HG03520 (cell line): Measurements from ENCODE around the gene CD38.
"Not testable (repeated sequence)": the region's sequence is repeated elsewhere in the genome, so short reads cannot be mapped to it uniquely, and the experiment has no call there.

Experiments used
- ATAC-seq: cut with Tn5 transposase; IDR thresholded peaks from one replicate; pipeline ENCODE4 v1.9.1; 2021; ENCODE audit warnings: mild to moderate bottlenecking, moderate library complexity; ENCODE audit not compliant: unreplicated experiment

Gene CD38

DNA sequence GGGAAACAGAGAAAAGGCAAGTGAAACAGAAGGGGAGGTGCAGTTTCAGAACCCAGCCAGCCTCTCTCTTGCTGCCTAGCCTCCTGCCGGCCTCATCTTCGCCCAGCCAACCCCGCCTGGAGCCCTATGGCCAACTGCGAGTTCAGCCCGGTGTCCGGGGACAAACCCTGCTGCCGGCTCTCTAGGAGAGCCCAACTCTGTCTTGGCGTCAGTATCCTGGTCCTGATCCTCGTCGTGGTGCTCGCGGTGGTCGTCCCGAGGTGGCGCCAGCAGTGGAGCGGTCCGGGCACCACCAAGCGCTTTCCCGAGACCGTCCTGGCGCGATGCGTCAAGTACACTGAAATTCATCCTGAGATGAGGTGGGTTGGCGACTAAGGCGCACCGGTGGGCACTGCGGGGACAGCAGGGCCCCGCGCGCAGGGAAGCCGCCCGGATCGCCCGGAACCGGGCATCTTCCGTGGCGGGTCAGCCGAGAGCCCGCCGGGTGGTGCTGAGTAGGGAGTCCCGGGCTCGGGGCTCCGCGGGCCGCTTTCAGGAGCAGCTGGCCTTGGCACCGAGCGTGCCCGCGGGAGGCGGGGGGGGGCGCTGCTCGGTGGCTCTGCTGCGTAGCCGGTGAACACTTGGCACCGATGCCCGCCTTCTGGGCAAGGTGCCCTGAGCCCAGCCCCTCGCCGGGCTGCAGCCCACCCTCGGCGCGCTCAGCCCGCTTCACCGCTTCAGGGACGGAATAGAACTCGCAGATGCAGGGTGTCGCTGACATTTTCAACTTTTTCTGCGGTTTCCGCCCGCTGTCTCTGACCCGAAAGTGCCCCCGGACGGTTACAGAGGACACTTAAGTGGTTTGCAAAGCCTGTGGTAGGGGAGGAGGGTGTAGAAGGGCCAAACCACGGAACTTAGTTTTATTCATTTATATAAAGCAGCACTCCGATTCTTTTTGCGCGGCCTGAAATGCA, at the start of gene CD38:
TSS of gene CD38 (plus strand) at position 40 of the 953 bp plus-strand sequence. CDS start at position 127, 87 bp downstream.
- peak; percentile 74 for ATAC-seq

DNA sequence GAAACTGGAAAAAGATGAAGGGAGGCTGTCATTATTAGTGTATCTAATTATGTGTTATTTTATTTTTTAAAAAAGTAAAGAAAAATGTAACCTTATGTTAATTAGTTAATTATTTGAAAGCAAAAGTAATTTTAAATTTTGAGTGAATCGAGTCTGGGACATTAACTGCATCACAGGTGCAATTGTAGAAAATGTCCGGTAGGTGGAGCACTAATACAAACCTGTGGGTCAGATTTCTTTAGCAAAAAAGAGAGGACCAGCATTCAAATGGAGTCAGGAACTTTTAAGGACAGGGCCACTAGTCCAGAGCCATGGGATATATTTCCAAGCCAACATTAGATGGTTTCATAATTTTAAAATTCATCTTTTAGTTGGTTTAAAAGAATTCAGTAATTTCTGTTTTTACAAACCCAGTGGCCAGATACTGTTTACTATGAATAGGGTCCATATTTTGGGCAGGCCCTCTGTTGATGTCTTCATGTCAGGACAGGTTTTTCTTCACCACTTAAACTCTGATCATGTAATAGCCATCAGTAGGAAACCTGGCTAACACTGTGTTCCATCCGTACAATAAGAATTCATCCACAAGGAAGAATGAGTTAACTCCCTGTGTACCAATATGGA, 48.1 kb upstream of the CD38 start:
- no peak for ATAC-seq

DNA sequence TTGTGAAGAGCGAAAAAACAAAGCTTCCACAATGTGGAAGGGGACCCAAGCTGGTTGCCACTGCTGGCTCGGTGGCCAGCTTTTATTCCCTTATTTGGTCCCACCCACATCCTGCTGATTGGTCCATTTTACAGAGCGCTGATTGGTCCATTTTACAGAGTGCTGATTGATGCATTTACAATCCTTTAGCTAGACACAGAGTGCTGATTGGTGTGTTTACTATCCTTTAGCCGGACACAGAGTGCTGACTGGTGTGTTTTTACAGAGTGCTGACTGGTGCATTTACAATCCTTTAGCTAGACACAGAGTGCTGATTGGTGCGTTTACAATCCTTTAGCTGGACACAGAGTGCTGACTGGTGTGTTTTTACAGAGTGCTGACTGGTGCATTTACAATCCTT, 45.1 kb upstream of the CD38 start:
- not testable (repeated sequence) for ATAC-seq

DNA sequence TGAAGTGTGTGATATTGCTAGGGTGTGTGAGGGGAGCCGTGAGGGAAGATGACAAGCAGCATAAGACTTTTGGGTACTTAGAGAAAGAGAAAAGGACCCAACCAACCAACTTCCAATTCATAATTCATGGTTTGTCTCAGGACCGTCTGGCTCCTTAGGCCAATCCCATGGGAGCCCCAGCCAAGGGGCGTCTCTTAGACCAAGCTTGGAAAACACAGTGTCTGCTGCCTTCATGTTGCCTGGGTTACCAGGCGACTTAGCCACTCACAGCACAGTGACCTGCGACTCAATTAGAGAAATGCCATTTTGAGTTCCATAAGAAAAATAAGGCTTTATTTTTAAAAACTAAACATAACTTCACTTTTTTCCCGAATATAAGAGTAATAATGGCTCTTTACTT, 42.6 kb upstream of the CD38 start:
- no peak for ATAC-seq

DNA sequence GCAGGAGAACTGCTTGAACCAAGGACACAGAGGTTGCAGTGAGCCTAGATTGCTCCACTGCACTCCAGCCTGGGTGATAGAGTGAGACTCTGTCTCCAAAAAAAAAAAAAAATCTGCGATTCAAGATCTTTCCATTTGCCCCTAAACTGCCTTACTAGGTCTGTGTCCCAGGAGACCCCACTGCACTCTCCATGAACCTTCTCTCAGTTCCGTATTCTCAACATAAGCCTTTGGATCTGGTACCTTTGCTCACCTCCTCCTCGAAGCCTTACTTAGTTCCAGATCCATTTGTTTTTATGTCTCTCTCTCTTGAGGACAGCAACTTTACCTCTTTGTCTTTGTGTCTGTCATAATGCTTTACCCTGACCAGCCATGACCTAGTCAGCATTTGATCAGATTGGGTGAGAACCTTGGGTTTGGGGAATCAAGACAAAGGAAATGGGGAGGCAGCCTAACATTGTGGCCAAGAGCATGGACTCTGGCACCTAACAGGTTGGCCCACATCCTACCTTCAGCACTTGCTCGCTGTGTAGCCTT, 41.5 kb upstream of the CD38 start:
- no peak for ATAC-seq

DNA sequence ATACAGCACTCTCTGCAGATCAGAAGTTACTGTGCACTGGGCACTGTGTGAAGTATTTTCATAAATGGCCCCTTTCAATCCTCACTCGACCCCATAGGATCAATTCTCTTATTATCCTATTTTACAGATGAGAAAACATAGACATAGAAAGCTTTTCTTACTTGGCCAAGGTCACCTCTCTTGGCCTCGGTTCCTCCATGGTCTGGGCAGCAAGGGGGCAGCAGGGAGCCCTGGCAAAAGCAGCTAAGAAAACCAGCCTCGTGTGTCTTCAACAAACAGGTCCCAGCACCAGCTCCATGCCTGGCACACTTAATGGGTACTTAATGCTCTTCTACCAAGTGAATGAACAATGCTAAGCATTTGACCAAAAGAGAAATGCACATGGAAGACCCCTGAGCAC, 40.9 kb upstream of the CD38 start:
- ATAC-seq = no peak

DNA sequence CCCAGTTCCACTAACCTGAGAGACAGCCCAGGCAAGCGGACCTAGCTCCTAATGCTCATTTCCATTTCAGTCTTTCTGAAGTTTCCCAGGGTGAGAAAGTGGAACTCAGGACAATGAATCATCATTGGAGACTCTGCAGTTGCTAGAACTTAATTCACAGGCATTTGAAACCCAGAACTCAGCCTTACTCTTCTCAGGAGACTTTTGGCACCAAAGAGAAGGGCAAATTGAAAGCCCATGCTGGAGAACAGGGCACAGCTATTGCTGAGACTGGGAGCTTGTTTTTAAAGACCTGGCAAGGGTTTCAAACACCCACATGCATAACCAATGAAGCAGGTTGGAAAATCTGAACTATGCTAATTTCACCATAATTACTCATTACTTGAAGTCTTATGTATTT, 39.3 kb upstream of the CD38 start:
- no peak for ATAC-seq

DNA sequence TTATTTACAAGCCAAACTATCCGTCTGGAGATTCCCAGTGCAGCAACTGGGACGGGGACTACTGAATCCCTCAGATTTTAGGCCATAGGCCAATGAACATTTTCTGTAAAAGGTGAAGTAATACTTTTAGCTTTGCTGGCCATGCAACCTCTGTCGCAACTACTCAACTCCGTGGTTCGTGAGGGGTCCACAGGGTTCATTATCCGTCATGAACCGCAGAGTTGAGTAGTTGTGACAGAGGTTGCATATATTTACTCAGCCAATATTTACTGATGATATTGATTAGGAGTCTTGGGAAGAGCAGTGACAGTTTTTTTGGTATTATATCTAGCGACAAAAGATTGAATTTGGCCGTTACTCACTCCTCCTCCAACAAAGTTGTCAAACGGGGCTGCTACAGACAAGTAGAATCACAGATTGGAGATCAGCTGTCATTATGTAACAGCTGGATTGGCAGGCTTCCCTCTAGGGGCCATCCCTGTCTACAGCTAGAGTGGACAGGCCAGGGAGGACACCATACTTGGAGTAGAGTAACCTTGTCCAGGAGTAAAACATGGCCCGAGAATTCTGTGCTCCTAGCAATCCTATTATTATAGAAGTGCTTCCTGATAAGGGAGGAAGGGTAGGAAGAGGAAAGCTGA, 37.2 kb upstream of the CD38 start:
- no peak for ATAC-seq

DNA sequence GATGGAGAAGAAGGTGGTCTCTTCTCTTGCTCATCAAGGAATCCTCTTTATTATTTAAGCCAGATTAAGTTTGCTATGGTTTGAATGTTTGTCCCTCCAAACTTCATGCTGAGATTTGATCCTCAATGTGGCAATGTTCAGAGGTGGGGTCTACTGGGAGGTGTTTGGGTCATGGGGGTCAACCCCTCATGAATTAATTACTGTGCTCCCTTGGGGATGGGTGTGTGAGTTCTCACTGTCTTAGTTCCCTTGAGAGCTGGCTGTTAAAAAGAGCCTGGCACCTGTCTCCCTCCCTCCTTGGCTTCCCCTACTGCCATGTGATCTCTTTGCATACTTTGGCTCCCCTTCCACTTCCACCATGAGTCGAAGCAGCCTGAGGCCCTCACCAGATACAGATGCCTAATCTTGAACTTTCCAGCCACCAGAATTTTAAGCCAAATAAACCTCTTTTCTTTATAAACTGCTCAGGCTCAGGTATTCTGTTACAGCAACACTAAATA, 36.0 kb upstream of the CD38 start:
- ATAC-seq = no peak

DNA sequence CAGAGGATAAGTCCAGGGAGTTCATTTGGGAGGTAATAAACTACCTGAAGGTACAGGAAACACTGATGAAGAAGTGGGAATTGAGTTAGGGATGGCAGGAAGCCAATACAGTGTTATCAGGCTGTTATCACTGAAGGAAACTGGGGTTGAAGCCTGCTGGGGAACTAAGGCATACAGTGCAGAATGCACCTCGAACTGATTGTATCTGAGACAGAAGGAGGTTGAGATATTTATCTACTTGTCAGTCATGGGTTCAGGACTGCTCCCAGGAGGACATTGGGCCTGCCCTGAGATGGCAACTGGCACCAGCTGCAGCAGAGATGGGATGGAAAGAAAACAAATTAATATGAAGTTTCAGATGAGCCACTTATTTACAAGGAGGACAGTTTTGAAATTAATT, 35.5 kb upstream of the CD38 start:
- no peak for ATAC-seq

DNA sequence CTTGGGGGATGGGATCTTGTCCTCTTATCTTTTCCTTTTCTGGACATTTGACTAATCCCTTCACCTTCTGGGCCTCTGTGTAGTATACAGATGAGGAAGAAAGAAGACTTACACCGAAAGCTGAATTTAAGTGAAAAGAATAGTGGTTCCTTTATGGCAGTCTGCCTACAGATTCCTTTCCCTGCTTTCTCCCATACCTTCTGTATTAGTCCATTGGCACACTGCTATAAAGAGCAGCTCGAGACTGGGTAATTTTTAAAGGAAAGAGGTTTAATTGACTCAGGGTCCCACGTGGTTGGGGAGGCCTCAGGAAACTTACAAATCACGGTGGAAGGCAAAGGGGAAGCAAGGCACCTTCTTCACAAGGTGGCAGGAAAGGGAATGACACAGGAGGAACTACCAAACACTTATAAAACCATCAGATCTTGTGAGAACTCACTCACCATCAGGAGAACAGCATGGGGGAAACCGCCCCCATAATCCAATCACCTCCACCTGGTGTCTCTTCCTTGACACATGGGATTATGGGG, 34.0 kb upstream of the CD38 start:
- ATAC-seq = no peak

DNA sequence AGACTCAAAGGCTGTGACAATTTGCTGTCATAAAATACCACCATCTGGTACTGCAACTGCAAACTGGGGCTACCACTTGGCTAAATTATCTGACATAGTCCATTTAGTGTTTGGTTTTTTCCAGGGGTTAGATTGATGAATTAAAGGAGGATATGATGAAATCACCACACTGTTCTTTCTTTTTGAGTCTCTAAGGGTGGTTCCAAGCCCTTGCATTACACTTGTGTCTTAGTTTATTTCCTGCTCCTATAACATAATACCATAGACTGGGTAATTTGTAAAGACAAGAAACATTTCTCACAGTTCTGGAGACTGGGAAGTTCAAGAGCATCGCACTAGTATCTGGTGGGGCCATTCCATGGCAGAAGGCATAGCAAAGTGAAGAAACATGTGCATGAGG, 32.0 kb upstream of the CD38 start:
- no peak for ATAC-seq

DNA sequence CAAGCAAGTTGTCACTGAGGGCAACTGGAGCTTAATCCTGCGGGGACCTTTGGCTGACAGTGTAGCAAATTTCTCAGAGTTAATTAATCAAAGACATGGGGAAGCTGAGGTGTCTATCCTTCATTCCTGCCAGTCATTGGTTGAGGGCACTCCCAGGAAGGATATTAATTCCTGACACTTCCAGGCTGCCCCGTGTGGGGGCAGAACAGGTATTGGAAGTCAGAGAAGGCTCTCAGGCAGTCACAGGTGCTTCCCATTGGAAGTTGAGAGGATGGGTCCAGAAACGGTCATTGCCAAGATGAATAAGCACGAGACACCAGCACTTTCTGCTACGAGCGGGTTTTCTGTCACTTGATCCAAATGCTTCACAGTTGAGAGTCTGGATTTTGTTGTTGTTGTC, 29.1 kb upstream of the CD38 start:
- ATAC-seq = no peak

DNA sequence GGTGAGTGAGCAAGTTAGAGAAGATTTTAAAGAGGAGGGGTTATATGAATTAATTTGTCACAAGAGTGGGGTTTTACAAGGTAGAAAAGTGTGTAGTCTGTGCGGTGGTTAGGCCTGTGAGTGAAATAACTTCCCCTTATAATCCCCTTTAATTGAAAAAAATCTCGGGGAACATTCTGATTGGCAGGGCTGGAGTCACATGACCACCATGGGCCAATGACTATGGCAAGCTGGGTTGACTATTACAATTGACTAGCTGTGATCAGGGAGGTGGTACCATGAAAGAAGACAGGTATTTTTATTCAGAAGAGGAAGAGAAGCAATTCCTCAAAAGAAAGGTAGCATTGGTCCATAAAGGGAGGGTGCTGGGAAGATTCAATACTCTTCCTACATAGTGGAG, 27.0 kb upstream of the CD38 start:
- no peak for ATAC-seq

DNA sequence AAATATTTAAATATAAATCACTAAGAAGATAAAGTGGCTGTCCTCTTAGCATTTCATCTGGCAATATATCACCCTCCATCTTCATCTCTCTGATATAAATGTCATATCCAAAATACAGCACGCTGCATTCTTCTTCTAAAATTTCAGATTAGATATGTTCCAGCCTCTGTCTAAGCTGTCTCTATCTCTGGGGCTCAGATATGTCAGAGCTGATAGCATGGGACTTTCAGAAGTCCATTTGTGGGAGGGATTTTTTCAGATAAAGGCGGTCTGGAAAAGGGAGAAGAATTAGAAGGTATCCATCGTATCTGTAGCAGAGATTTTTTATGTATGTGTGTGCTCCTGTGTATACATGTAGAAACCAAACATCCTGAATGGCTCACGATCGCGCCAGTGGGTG, 25.0 kb upstream of the CD38 start:
- no peak for ATAC-seq

DNA sequence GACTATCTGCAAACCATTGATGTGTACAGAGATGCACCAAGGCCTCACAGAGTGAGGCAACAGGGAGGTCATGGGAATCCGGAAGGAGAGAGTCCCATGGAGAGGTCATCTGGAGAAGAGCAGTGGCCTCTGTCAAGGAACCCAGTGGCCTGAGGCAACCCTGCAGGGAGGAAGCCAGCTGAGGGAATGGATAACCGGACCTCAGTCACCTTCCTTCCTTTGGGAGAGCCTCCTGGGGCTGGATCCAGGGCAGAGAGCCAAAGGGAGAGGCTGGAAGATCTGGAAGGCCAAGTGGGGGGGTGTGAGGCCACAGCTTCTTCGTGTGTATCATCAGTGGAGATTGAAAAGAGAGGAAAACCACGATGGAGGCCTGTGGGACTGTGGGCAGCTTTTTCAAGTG, 24.3 kb upstream of the CD38 start:
- no peak for ATAC-seq

DNA sequence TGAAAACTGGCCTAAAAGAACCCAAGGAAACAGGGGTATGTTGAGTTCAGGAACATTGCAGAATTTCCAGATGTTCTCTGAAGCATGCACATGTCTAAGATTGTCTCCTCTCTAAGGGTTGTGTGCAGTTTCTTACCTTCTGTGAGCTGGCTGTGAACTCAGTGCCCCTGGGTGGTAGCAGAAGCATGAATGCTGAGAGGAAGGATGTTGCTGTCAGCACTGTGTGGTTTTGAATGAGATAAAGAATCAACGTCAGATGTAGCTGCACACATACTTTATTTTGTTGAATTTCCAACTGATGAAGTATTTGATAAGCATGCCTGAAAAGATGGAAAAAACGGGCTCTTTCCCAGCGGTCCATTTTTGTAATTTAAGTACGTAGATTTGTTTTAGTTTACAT, 23.8 kb upstream of the CD38 start:
- no peak for ATAC-seq

DNA sequence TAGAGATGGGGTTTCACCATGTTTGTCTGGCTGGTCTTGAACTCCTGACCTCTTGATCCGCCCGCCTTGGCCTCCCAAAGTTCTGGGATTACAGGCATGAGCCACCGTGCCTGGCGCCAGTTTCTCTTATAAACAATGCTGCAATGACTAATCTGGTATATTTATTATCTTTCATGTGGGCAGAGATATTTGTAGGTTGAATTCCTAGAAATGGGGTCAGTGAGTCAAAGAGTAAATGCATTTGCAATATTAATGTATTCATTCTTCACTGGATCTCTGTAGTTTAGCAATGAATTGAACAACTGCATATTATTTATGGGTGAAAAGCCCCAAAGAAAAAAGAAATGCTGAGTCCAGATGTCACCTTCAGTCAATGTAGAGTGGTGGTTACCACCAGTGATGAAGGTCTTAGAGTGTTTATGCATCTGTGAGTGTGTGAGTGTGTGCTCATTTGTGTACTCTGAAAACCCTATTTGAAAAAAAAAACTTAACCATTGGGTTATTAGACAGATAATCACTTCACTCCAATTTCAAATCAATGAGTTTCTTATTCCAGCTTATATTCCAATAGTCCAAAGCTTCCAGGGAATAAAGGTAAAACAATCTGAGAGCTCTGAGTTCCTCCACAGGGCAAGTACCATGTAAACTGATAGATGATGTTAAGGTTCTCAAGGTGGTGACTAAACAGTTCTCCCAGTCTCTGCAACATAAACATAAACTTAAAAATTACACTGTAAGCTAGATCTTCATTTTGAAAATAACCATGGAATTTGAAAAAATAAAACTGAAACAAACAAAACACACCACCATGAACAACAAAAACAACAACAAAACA, 22.6 kb upstream of the CD38 start:
- ATAC-seq = peak; percentile 23

DNA sequence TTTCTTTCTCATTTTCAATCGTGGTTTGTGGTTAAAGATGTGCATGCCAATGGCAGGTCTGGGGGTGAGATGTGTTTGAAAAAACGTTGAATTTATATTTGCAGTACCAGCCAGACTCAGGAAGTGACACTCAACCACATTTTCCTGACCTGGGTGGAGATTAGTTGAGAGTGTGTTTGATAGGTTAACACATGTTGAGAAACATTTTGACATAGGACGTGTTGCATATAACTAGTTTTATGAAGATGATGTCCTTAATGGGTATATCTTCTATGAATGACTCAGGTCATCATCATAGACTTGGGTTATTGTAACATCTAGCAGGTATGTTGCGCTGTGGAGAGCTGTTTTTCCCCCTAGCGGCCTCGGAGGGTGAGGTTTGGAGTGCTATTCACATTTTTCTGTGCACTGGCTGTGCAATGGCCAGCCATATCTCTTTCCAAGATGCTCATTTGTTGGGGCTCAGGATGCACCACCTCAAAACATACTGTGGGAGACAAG, 21.7 kb upstream of the CD38 start:
- ATAC-seq = peak; percentile 84

DNA sequence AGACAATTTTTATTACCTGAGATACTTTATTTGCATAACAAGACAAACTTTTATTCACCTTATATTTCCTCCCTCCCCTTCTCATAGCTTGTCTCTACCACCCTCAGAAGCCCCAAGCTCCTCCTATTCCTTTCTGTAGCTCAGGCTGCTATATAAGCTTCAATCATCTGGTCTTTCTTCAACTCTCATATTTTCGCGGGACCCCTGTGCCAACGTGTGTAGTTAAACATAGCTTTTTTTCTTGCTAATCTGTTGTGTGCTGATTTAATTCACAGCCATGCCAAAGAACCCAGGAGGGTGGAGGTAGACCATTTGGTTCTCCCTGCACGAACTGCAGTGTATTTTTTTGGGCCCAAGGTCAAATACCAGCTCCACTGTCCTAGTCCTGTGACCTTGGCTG, 21.1 kb upstream of the CD38 start:
- no peak for ATAC-seq
